ENCODE measurements around the gene TMEM198. TPM values are rescaled to one million over a fixed set of nuclear protein-coding genes. Genes with fewer than 3 reads are reported as not detected.
A peak's percentile ranks its signal among the peaks of the same experiment; 100 is the strongest.

Gene TMEM198
- total RNA-seq, 2 donors from 2014 or later, result 3.3 to 5.7 TPM

GRCh38 chr2:219557791-219558785 is 14.3 kb downstream of the TMEM198 start:
- Histone ChIP-seq H3K27me3 (no peaks in the 10 kb centered on the region), H3K4me1 (peaks cover 18% of the 10 kb centered on the region), H3K27ac (no peak overlapping the region), H3K4me3 (no peak overlapping the region), H3K36me3 (replicated peaks in 1 of 2; ENCODE audit: insufficient read depth in 1 of 2, low read depth in 2 of 2) (peaks cover 0 to 5% of the 10 kb centered on the region in 2 donors), H3K9me3 (no peaks in the 10 kb centered on the region)
- intact Hi-C loops (cut with DNase I), result no loop called here
- ATAC-seq, result peak; percentile 67
- WGBS, 2 donors, result 83 to 88% methylated on average over 6 to 25 of the region's 25 CpGs
- peak; percentile 55 to 75 (median 66) for DNase-seq
- TF ChIP-seq CTCF (IDR thresholded peaks at IDR 0.05) (no peak), POLR2A (IDR thresholded peaks at IDR 0.05) (no peak)

- ATAC-seq (no peak), DNase-seq (peak in 1 of 4 donors; percentile 10)
- WGBS, 2 donors, result 77% methylated on average over 19 to 20 of the region's 20 CpGs
- intact Hi-C loops (cut with DNase I), result no loop called here
- H3K27ac ChIP-seq, result no peak overlapping the region
- peaks cover 14% of the 10 kb centered on the region for H3K4me1 ChIP-seq
- TF ChIP-seq CTCF (IDR thresholded peaks at IDR 0.05) (no peak), POLR2A (IDR thresholded peaks at IDR 0.05) (no peak)
- H3K36me3 ChIP-seq (replicated peaks in 1 of 2; ENCODE audit: insufficient read depth in 1 of 2, low read depth in 2 of 2), result peaks cover 0 to 9% of the 10 kb centered on the region in 2 donors
- H3K27me3 ChIP-seq, result no peaks in the 10 kb centered on the region
- H3K4me3 ChIP-seq, result no peak overlapping the region
- H3K9me3 ChIP-seq, result no peaks in the 10 kb centered on the region
Measured at GRCh38 chr2:219559156-219559915, 15.5 kb downstream of the TMEM198 start.

- Histone ChIP-seq H3K4me1 (peaks cover 14% of the 10 kb centered on the region), H3K4me3 (no peak overlapping the region), H3K27ac (no peak overlapping the region), H3K36me3 (replicated peaks in 1 of 2; ENCODE audit: insufficient read depth in 1 of 2, low read depth in 2 of 2) (peaks cover 0 to 11% of the 10 kb centered on the region in 2 donors), H3K9me3 (no peaks in the 10 kb centered on the region), H3K27me3 (no peaks in the 10 kb centered on the region)
- 32 to 35% methylated on average over 6 to 8 of the region's 8 CpGs for WGBS, 2 donors
- ATAC-seq (peak; percentile 21), DNase-seq (peak in 1 of 4 donors; percentile 13)
- TF ChIP-seq POLR2A (IDR thresholded peaks at IDR 0.05) (no peak), CTCF (IDR thresholded peaks at IDR 0.05) (peak; percentile 30 to 91 (median 39))
- intact Hi-C loops (cut with DNase I), result no loop called here
Measured at GRCh38 chr2:219560037-219560892, 16.4 kb downstream of the TMEM198 start.

GRCh38 chr2:219560893-219561178 is 17.0 kb downstream of the TMEM198 start:
- H3K4me3 ChIP-seq, result no peak overlapping the region
- no peak overlapping the region for H3K27ac ChIP-seq
- TF ChIP-seq POLR2A (IDR thresholded peaks at IDR 0.05) (no peak), CTCF (IDR thresholded peaks at IDR 0.05) (no peak)
- H3K36me3 ChIP-seq (replicated peaks in 1 of 2; ENCODE audit: insufficient read depth in 1 of 2, low read depth in 2 of 2), result peaks cover 0 to 11% of the 10 kb centered on the region in 2 donors
- no peak for DNase-seq
- intact Hi-C loops (cut with DNase I), result no loop called here
- 79 to 87% methylated on average over 3 of the region's 3 CpGs for WGBS, 2 donors
- H3K9me3 ChIP-seq, result no peaks in the 10 kb centered on the region
- ATAC-seq, result no peak
- H3K4me1 ChIP-seq, result peaks cover 14% of the 10 kb centered on the region
- H3K27me3 ChIP-seq, result no peaks in the 10 kb centered on the region
